GM23338 (cell line): ENCODE data around the gene F2RL2. TPM values are rescaled to one million over a fixed set of nuclear protein-coding genes. Genes with fewer than 3 reads are reported as not detected.

Experiments
- ATAC-seq: fragments of 200-7000 bp; cut with Tn5 transposase; 3 replicates; pipeline ENCODE4 v1.9.1; 2020
- DNase-seq: peaks from one replicate; pipeline ENCODE4 v3.0.0-alpha.2; 2015; ENCODE audit warnings: low spot score
- H2AFZ ChIP-seq: fragments of 200-600 bp; sonication (generic); 2 replicates; pipeline ENCODE4 v1.8.0; 2016; ENCODE audit warnings: antibody characterized with exemption, mild to moderate bottlenecking, moderate library complexity
- H3F3A ChIP-seq: fragments of 200-600 bp; sonication (generic); replicated peaks from 2 replicates; pipeline ENCODE4 v1.8.0; 2017; ENCODE audit warnings: antibody characterized with exemption, mixed run types, low read depth
- H3K27ac ChIP-seq: fragments of 200-600 bp; sonication (generic); 2 replicates; pipeline ENCODE4 v1.6.1; 2016; ENCODE audit warnings: low read depth
- H3K27me3 ChIP-seq: fragments of 200-600 bp; sonication (generic); 2 replicates; pipeline ENCODE4 v1.8.0; 2016; ENCODE audit warnings: mild to moderate bottlenecking, mixed run types, moderate library complexity; ENCODE audit not compliant: insufficient read depth
- H3K36me3 ChIP-seq: fragments of 200-600 bp; sonication (generic); 2 replicates; pipeline ENCODE4 v1.8.0; 2016; ENCODE audit warnings: mild to moderate bottlenecking; ENCODE audit not compliant: insufficient read depth
- H3K4me1 ChIP-seq: fragments of 200-600 bp; sonication (generic); 2 replicates; pipeline ENCODE4 v1.8.0; 2016; ENCODE audit warnings: mild to moderate bottlenecking, moderate library complexity; ENCODE audit not compliant: insufficient read depth
- H3K4me2 ChIP-seq: fragments of 200-600 bp; sonication (generic); 2 replicates; pipeline ENCODE4 v1.7.1; 2017; ENCODE audit warnings: mixed run types
- H3K4me3 ChIP-seq: fragments of 200-600 bp; sonication (generic); 2 replicates; pipeline ENCODE4 v1.6.1; 2016; ENCODE audit warnings: mixed run types
- H3K79me2 ChIP-seq: fragments of 200-600 bp; sonication (generic); replicated peaks from 2 replicates; pipeline ENCODE4 v1.8.0; 2017; ENCODE audit warnings: mild to moderate bottlenecking; ENCODE audit not compliant: insufficient read depth
- H3K9me2 ChIP-seq: fragments of 200-600 bp; sonication (generic); 2 replicates; pipeline ENCODE4 v1.8.0; 2017; ENCODE audit not compliant: insufficient read depth
- H4K20me1 ChIP-seq: fragments of 200-600 bp; sonication (generic); replicated peaks from 2 replicates; pipeline ENCODE4 v1.8.0; 2017; ENCODE audit warnings: mild to moderate bottlenecking; ENCODE audit not compliant: insufficient read depth
- H3K27ac Mint-ChIP-seq: 2 replicates; pipeline ENCODE4 v1.8.0; 2020; ENCODE audit warnings: inconsistent platforms, mild to moderate bottlenecking, moderate library complexity, mixed read lengths
- H3K27me3 Mint-ChIP-seq: 3 replicates; pipeline ENCODE4 v1.8.0; 2022; ENCODE audit warnings: low read depth, mild to moderate bottlenecking, moderate library complexity, mixed read lengths, inconsistent platforms; ENCODE audit not compliant: insufficient read depth, poor library complexity
- H3K36me3 Mint-ChIP-seq: 3 replicates; pipeline ENCODE4 v1.8.0; 2021; ENCODE audit warnings: low read depth, mild to moderate bottlenecking, inconsistent platforms, moderate library complexity, mixed read lengths
- H3K4me1 Mint-ChIP-seq: 3 replicates; pipeline ENCODE4 v1.8.0; 2020; ENCODE audit warnings: mild to moderate bottlenecking, inconsistent platforms, mixed read lengths
- H3K4me3 Mint-ChIP-seq: 3 replicates; pipeline ENCODE4 v1.8.0; 2021; ENCODE audit warnings: moderate library complexity, mild to moderate bottlenecking, inconsistent platforms, mixed read lengths
- H3K9me3 Mint-ChIP-seq: 3 replicates; pipeline ENCODE4 v1.8.0; 2020; ENCODE audit warnings: moderate library complexity, mild to moderate bottlenecking, inconsistent platforms, mixed read lengths
- CTCF ChIP-seq, 2 experiments: fragments of 200-600 bp in 1 of 2; sonication (generic) in 1 of 2; conservative IDR thresholded peaks; 2 replicates each; pipeline versions ENCODE4 v1.5.1 to v1.6.1; 2016 to 2017; ENCODE audit warnings: antibody characterized with exemption in 2 of 2, low read depth in 2 of 2, mild to moderate bottlenecking in 2 of 2, moderate library complexity in 1 of 2
- REST ChIP-seq: IDR thresholded peaks from one replicate; pipeline ENCODE4 v1.6.1; 2018; ENCODE audit warnings: antibody characterized with exemption; ENCODE audit not compliant: unreplicated experiment
- ZNF331 ChIP-seq: fragments of 250-450 bp; sonication (Bioruptor Pico); IDR thresholded peaks from 2 replicates; pipeline ENCODE4 v1.5.0; 2020; ENCODE audit warnings: low read depth, mild to moderate bottlenecking, moderate library complexity
- polyA plus RNA-seq: library from polyadenylated mRNA; unstranded; fragments of >200 nt; fragmentation: Nextera tagmentation; extraction: Ambion mirVana; gene quantifications from 2 replicates; pipeline ENCODE4 v1.2.1, GENCODE V29; 2016
- total RNA-seq: library from RNA; depleted of rRNA; stranded (reverse); fragments of >200 nt; shearing (Covaris generic); gene quantifications from 2 replicates; pipeline ENCODE4 v1.2.3, GENCODE V29; 2014

F2RL2 gene
- total and polyA plus RNA-seq, 2 experiments from 2014 or later = 0.42 to 0.70 TPM

GRCh38 chr5:76602094-76602726, 21.0 kb downstream of the F2RL2 start:
- H3K27ac ChIP-seq = no peak overlapping the region
- no peaks in the 10 kb centered on the region for H3K27me3 Mint-ChIP-seq
- H4K20me1 ChIP-seq = no peaks in the 10 kb centered on the region; the same call in 1 of the 2 replicates
- H3K27me3 ChIP-seq = no peaks in the 10 kb centered on the region
- peaks cover 15% of the 10 kb centered on the region for H3K36me3 Mint-ChIP-seq
- TF ChIP-seq ZNF331 (CRISPR knock-in tag) (no peak), CTCF (conservative IDR thresholded peaks at IDR 0.05; ENCODE audit: low read depth in 2 of 2) (peak; percentile 22 to 36; a peak in 2 of 4 replicates)
- no peak for DNase-seq
- H3K4me1 Mint-ChIP-seq = peaks cover 4% of the 10 kb centered on the region
- no peaks in the 10 kb centered on the region for H3F3A ChIP-seq
- H3K9me3 Mint-ChIP-seq = no peaks in the 10 kb centered on the region
- peaks cover 4% of the 10 kb centered on the region; the same call in 1 of the 2 replicates for H3K4me1 ChIP-seq
- no peak overlapping the region for H2AFZ ChIP-seq
- H3K36me3 ChIP-seq = no peaks in the 10 kb centered on the region
- H3K4me3 ChIP-seq = no peak overlapping the region
- H3K79me2 ChIP-seq = no peaks in the 10 kb centered on the region
- H3K9me2 ChIP-seq = no peaks in the 10 kb centered on the region
- no peak for ATAC-seq
- H3K4me3 Mint-ChIP-seq = no peak overlapping the region
- no peak overlapping the region for H3K4me2 ChIP-seq
- no peak overlapping the region for H3K27ac Mint-ChIP-seq

- H3K4me1 ChIP-seq = no peaks in the 10 kb centered on the region
- H3K4me1 Mint-ChIP-seq = no peaks in the 10 kb centered on the region; the same call in 2 of the 3 replicates
- H3K36me3 Mint-ChIP-seq = peaks cover 15% of the 10 kb centered on the region
- no peaks in the 10 kb centered on the region; the same call in 1 of the 2 replicates for H4K20me1 ChIP-seq
- no peak overlapping the region for H2AFZ ChIP-seq
- no peak overlapping the region for H3K4me2 ChIP-seq
- no peak overlapping the region for H3K27ac Mint-ChIP-seq
- no peaks in the 10 kb centered on the region for H3K27me3 Mint-ChIP-seq
- ATAC-seq (peak; percentile 87), DNase-seq (peak; percentile 90)
- H3F3A ChIP-seq = no peaks in the 10 kb centered on the region
- H3K27me3 ChIP-seq = no peaks in the 10 kb centered on the region
- H3K9me2 ChIP-seq = no peaks in the 10 kb centered on the region
- TF ChIP-seq CTCF (conservative IDR thresholded peaks at IDR 0.05; ENCODE audit: low read depth in 2 of 2) (peak; percentile 83 to 84), REST (no peak)
- no peak overlapping the region for H3K4me3 ChIP-seq
- no peaks in the 10 kb centered on the region for H3K9me3 Mint-ChIP-seq
- H3K27ac ChIP-seq = no peak overlapping the region
- H3K36me3 ChIP-seq = no peaks in the 10 kb centered on the region
- no peaks in the 10 kb centered on the region for H3K79me2 ChIP-seq
- H3K4me3 Mint-ChIP-seq = no peak overlapping the region
Observed at GRCh38 chr5:76601470-76601869, 21.7 kb downstream of the F2RL2 start.
